Pancreas (tissue), 10 donors: ENCODE measurements around the gene C12orf50. TPM values are rescaled to one million over a fixed set of nuclear protein-coding genes. Genes with fewer than 3 reads are reported as not detected.

Experiments
- ATAC-seq, 4 donors: fragments of 200-7000 bp; cut with Tn5 transposase; one replicate each; pipeline versions ENCODE4 v1.8.0 to v1.9.1; 2020; ENCODE audit warnings: mild to moderate bottlenecking in 4 of 4, moderate library complexity in 4 of 4
- DNase-seq, 6 donors: peaks; one replicate each; pipeline ENCODE4 v3.0.0-alpha.2; 2020
- FAIRE-seq: peaks from 2 replicates; lab custom pipeline; 2012; peaks lifted over from hg19 to GRCh38; lab: Jason Lieb, UNC
- H3K27ac ChIP-seq, 4 donors: fragments of 200-600 bp; sonication (generic); 1 replicate in 3 of 4; 2 replicates in 1 of 4; pipeline versions ENCODE4 v1.5.0 to v1.8.0; 2020
- H3K27me3 ChIP-seq, 4 donors: fragments of 200-600 bp; one replicate each; pipeline ENCODE4 v1.8.0; 2021
- H3K36me3 ChIP-seq, 3 donors: fragments of 200-600 bp; sonication (generic) in 1 of 3; one replicate each; pipeline versions ENCODE4 v1.5.0 to v1.8.0; 2020 to 2021
- H3K4me1 ChIP-seq, 3 donors: fragments of 200-600 bp; one replicate each; pipeline ENCODE4 v1.8.0; 2021
- H3K4me3 ChIP-seq, 4 donors: fragments of 200-600 bp; sonication (generic) in 2 of 4; one replicate each; pipeline versions ENCODE4 v1.5.0 to v1.8.0; 2020 to 2021
- H3K9me3 ChIP-seq, 4 donors: fragments of 200-600 bp; one replicate each; pipeline ENCODE4 v1.8.0; 2021
- WGBS, 2 donors: extraction: QIAGEN DNeasy Blood & Tissue Kit; methylation state at CpG; one replicate each; pipeline ENCODE4 v1.1.7; 2013; 5-methylcytosine and 5-hydroxymethylcytosine counted together
- intact Hi-C, 3 donors: fragments of 100-400 bp; cut with DNase I; formaldehyde crosslinking; loops; one replicate each; pipeline versions ENCODE4 v1.11.1 to v1.14.2; 2022
- polyA plus RNA-seq, 2 donors: library from polyadenylated mRNA; stranded (reverse); fragments of 200-250 nt; gene quantifications; one replicate each; pipeline ENCODE4 v1.2.3, GENCODE V29; 2013
- total RNA-seq, 6 donors: library from RNA; stranded (reverse); fragmentation: NEBNext Ultra II Directional in 4 of 6; extraction: Animal tissue kit (Norgen Biotek cat#: 25700) in 4 of 6; gene quantifications; one replicate each; pipeline versions ENCODE4 v1.2.1 to v1.2.4, GENCODE V29; 2021 to 2023
- TF ChIP-seq, protein P1 (sequence below), 4 donors: fragments of 200-600 bp; sonication (generic) in 3 of 4; IDR thresholded peaks; one replicate each; pipeline versions ENCODE4 v1.5.0 to v1.8.0; 2021; ENCODE audit warnings: antibody characterized with exemption in 4 of 4
- donor health status: healthy with polysubstance abuse.
- donor health status: DM: no; HTN: no; CAD: no; lungs with moderate emphysema.
- donor health status: DM: no; HTN: no; CAD: no.
- donor health status: control.
- donor health status: control.
- donor health status: Bipolar disorder and iron deficiency.
- donor health status: DM: yes; HTN: yes; CAD: no.
- donor health status: DM: no; HTN: no; CAD: no.
- donor health status: DM: no; HTN: no; CAD: no.
- donor health status: DM: yes; HTN: yes; CAD: no.

The C12orf50 gene
- total and polyA plus RNA-seq, 8 donors = 0.05 to 0.12 (median 0.09) TPM; not detected in 5

DNA sequence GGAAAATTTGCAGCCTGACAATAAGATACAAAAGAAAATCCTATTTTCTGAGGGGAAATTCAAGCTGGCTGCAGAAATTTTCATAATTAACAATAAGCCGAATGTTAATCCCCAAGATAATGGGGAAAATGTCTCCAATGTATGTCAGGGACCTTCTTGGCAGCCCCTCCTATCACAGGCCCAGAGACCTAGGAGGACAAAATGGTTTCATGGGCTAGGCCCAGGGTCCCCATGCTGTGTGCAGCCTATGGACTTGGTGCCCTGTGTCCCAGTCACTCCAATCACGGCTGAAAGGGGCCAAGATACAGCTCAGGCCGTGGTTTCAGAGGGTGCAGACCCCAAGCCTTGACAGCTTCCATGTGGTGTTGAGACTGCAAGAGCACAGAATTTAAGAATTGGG lies 11.2 kb downstream of the C12orf50 start:
- FAIRE-seq (no peak), ATAC-seq (no peak), DNase-seq (no peak)
- Histone ChIP-seq H3K9me3 (no peaks in the 10 kb centered on the region), H3K27me3 (no peaks in the 10 kb centered on the region), H3K4me3 (no peak overlapping the region), H3K27ac (no peak overlapping the region), H3K4me1 (no peaks in the 10 kb centered on the region), H3K36me3 (no peaks in the 10 kb centered on the region)
- TF ChIP-seq, protein P1, sequence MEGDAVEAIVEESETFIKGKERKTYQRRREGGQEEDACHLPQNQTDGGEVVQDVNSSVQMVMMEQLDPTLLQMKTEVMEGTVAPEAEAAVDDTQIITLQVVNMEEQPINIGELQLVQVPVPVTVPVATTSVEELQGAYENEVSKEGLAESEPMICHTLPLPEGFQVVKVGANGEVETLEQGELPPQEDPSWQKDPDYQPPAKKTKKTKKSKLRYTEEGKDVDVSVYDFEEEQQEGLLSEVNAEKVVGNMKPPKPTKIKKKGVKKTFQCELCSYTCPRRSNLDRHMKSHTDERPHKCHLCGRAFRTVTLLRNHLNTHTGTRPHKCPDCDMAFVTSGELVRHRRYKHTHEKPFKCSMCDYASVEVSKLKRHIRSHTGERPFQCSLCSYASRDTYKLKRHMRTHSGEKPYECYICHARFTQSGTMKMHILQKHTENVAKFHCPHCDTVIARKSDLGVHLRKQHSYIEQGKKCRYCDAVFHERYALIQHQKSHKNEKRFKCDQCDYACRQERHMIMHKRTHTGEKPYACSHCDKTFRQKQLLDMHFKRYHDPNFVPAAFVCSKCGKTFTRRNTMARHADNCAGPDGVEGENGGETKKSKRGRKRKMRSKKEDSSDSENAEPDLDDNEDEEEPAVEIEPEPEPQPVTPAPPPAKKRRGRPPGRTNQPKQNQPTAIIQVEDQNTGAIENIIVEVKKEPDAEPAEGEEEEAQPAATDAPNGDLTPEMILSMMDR (IDR thresholded peaks at IDR 0.05) = no peak
- intact Hi-C loops = no loop called here
- 66 to 74% methylated on average over 3 of the region's 3 CpGs for WGBS, 2 donors

DNA sequence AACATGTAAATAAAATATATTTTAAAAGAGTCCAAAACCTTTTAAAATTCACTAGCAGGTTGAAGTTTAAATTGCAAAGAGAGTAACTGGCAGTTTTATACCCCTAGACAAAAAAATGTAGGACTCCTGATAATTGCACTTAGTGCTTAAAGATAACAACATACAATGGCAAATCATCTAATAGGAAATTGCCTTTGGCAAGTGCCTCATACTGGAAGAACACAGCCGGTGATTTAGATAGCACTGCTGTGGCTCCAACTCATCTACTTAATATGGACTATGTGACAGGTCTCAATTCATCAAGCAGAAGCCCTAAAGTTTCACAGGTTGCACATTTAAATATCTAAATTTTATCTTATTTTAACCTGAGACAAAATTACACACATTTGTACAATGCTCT lies 13.4 kb downstream of the C12orf50 start:
- FAIRE-seq = no peak
- 0 to 6% methylated on average over 1 of the region's 1 CpG for WGBS, 2 donors

DNA sequence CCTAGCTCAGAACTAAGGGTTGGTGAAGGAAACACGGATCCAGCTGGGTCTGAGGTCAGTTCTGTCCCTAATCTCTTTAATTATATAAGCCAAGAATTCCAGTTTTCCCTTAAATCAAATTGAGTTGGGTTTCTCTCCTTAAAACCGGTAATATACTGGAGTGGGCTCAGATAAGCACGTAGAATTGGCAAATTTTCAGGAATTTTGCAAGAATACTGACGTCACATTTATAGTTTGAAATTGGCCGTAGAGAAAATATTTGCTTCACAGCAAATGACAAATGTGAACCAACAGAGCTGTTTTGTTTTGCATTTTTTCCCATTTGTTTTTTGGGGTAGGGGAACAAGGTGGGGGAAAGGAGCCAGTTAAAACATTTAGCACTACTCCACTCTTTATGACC lies 17.4 kb downstream of the C12orf50 start:
- intact Hi-C loops = no loop called here
- Histone ChIP-seq H3K4me3 (no peak overlapping the region), H3K9me3 (no peaks in the 10 kb centered on the region), H3K27ac (no peak overlapping the region), H3K4me1 (no peaks in the 10 kb centered on the region), H3K27me3 (no peaks in the 10 kb centered on the region), H3K36me3 (no peaks in the 10 kb centered on the region)
- no peak for DNase-seq
- ATAC-seq = no peak
- TF ChIP-seq, protein P1 (IDR thresholded peaks at IDR 0.05) = no peak
- 47 to 62% methylated on average over 5 of the region's 5 CpGs for WGBS, 2 donors
- FAIRE-seq = no peak

More for the DNA sequence above, 13.4 kb downstream of the C12orf50 start:
- no peak for DNase-seq
- Histone ChIP-seq H3K27me3 (no peaks in the 10 kb centered on the region), H3K36me3 (no peaks in the 10 kb centered on the region), H3K4me1 (no peaks in the 10 kb centered on the region), H3K4me3 (no peak overlapping the region), H3K9me3 (no peaks in the 10 kb centered on the region), H3K27ac (no peak overlapping the region)
- intact Hi-C loops = no loop called here
- TF ChIP-seq, protein P1 (IDR thresholded peaks at IDR 0.05) = no peak
- ATAC-seq = no peak

DNA sequence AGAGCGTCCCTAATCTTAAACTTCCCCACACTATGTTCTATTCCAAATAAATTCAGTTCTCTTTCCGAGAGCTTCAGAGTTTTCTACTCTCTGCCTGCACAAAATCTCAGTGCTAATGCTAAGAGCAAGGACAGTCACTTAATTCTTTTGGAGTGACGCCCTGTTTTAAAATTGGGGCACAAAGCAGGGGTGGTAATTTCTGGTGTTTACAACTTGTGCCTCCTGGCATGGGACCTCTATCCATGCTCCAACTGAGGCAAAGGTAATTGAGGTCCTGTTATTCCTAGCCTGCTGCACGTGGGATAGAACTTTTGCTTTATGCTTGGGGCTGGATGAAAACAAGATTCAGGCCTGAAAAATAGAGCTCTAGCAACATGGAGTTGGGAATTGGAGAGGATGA lies 22.9 kb downstream of the C12orf50 start:
- FAIRE-seq = no peak
- WGBS, 2 donors = 70 to 78% methylated on average over 4 of the region's 4 CpGs
- H3K27ac ChIP-seq = no peak overlapping the region
- no peak overlapping the region for H3K4me3 ChIP-seq
- H3K27me3 ChIP-seq = no peaks in the 10 kb centered on the region
- H3K9me3 ChIP-seq = no peaks in the 10 kb centered on the region
- no peaks in the 10 kb centered on the region for H3K4me1 ChIP-seq
- TF ChIP-seq, protein P1 (IDR thresholded peaks at IDR 0.05) = no peak
- no peak for DNase-seq
- no peak for ATAC-seq
- intact Hi-C loops = no loop called here
- no peaks in the 10 kb centered on the region for H3K36me3 ChIP-seq

DNA sequence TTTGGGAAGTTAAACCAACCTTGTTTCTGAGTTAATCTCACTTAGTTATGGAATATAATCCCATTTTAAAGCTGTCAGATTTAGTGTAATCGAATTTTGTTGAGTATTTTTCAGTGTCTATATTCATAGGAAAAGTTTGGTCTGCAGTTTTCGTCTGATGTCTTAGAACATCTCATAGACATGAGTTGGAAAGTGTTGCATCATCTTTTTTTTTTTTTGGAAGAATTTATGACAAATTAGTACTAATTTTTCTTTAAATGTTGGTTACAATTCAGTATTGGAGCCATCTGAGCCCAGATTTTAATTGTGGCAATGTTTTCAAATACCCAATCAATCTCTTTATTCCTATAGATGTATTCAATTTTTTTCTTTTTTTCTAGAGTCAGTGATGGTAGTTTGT lies 27.9 kb downstream of the C12orf50 start:
- no peaks in the 10 kb centered on the region for H3K9me3 ChIP-seq
- H3K4me3 ChIP-seq = no peak overlapping the region
- TF ChIP-seq, protein P1 (IDR thresholded peaks at IDR 0.05) = no peak
- DNase-seq (no peak), ATAC-seq (no peak), FAIRE-seq (no peak)
- no peaks in the 10 kb centered on the region for H3K36me3 ChIP-seq
- no peaks in the 10 kb centered on the region for H3K4me1 ChIP-seq
- WGBS, 2 donors = 69 to 72% methylated on average over 2 of the region's 2 CpGs
- H3K27me3 ChIP-seq = no peaks in the 10 kb centered on the region
- H3K27ac ChIP-seq = no peak overlapping the region
- intact Hi-C loops = no loop called here
